ENCODE results near the gene ANXA6. TPM values are rescaled to one million over a fixed set of nuclear protein-coding genes. Genes with fewer than 3 reads are reported as not detected.

Gene ANXA6
- polyA plus RNA-seq, 1 donor (not counting 4 experiments of a cell fraction or from before 2014, with no cell fraction given) = 37.0 TPM

DNA sequence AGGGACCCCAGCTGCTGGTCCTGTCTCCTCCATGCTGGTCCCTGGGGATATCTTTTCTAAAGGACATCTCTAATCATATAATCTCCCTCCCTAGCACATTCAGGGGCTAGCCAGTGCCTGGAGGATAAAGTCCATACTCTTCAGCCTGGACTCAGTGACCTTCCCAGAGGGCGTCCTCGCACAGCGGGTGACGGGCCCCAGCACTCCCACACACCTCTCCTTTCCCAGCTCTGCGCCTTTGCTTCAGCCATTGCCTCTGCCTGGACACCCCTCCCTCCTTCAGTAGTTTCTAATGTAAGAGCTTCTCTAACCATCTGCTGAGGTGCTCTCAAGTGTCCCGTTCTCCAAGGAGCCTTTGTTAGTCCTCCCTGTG, 61.6 kb downstream of the ANXA6 start:
- Histone ChIP-seq H3K4me3 (ENCODE audit: control insufficient read depth in 2 of 3, extremely low read depth in 1 of 3, insufficient read depth in 2 of 3, low read depth in 1 of 3, low read length in 3 of 3) (no peak overlapping the region), H3K4me2 (ENCODE audit: control insufficient read depth, extremely low read depth, insufficient read depth, low read depth, low read length) (no peak overlapping the region), H3K27ac (ENCODE audit: control insufficient read depth, insufficient read depth, low read length) (no peak overlapping the region), H3K9me3 (ENCODE audit: control insufficient read depth, low read depth, low read length) (no peaks in the 10 kb centered on the region), H2AFZ (ENCODE audit: control insufficient read depth, low read length) (no peak overlapping the region), H3K9ac (ENCODE audit: control insufficient read depth, extremely low read depth, insufficient read depth, low read length) (no peak overlapping the region), H3K4me1 (ENCODE audit: control insufficient read depth, extremely low read depth, insufficient read depth, low read length) (peaks cover 39% of the 10 kb centered on the region), H3K27me3 (ENCODE audit: control insufficient read depth, extremely low read depth, insufficient read depth, low read length) (no peaks in the 10 kb centered on the region), H3K36me3 (ENCODE audit: control insufficient read depth in 2 of 2, extremely low read depth in 1 of 2, insufficient read depth in 2 of 2, low read length in 2 of 2) (no peaks in the 10 kb centered on the region), H3K9me1 (ENCODE audit: control insufficient read depth, extremely low read depth, insufficient read depth, low read length) (no peaks in the 10 kb centered on the region), H3K79me2 (ENCODE audit: control insufficient read depth, insufficient read depth, low read length) (no peaks in the 10 kb centered on the region), H4K20me1 (ENCODE audit: control insufficient read depth, extremely low read depth, insufficient read depth, low read length) (no peaks in the 10 kb centered on the region)
- dilution Hi-C loops (cut with MboI; ENCODE audit: extremely low pct_ligation_motif_present, low sequenced_read_pairs) = no loop called here
- TF ChIP-seq EZH2 (IDR thresholded peaks at IDR 0.05; ENCODE audit: low read length) = no peak
- TF ChIP-seq, protein P1, sequence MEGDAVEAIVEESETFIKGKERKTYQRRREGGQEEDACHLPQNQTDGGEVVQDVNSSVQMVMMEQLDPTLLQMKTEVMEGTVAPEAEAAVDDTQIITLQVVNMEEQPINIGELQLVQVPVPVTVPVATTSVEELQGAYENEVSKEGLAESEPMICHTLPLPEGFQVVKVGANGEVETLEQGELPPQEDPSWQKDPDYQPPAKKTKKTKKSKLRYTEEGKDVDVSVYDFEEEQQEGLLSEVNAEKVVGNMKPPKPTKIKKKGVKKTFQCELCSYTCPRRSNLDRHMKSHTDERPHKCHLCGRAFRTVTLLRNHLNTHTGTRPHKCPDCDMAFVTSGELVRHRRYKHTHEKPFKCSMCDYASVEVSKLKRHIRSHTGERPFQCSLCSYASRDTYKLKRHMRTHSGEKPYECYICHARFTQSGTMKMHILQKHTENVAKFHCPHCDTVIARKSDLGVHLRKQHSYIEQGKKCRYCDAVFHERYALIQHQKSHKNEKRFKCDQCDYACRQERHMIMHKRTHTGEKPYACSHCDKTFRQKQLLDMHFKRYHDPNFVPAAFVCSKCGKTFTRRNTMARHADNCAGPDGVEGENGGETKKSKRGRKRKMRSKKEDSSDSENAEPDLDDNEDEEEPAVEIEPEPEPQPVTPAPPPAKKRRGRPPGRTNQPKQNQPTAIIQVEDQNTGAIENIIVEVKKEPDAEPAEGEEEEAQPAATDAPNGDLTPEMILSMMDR (optimal IDR thresholded peaks at IDR 0.05 in 1 of 3, IDR thresholded peaks at IDR 0.05 in 1 of 3, conservative IDR thresholded peaks at IDR 0.05 in 1 of 3; ENCODE audit: extremely low read depth in 1 of 3, insufficient read depth in 2 of 3, low read length in 3 of 3) = no peak
- DNase-seq (ENCODE audit: low read depth, low spot score) (no peak), FAIRE-seq (no peak)

DNA sequence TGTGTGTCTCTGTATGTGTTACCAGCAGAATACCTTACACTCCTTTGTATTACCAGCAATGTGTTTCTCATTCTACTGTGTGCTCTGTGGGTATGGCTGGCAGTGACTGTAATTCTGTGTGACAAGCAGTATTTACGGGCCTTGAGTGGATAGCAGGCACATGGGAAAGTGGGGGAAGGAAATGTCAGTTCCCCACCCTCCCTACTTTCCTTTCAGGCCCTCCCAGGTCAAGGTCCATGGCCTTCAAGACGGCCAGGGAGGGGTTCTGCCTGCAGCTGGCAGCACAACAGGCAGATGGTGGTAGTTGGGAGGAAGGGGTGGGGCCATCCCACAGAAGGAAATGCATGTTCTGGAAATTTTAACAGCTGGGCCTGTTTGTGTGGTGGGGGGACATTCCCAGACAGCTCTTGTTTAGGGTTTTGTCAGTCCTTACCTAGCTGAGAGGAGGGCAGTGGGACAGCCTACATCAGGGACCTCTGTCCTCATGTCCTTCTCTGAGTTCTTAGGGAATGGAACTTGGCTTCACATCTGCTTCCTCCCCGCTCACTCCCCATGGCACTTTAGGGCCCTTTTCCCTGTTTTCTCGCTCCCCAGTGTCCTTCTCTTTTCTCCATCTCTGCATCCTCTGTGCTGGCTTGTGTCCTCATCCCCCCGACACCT, 62.1 kb downstream of the ANXA6 start:
- Histone ChIP-seq H3K4me3 (ENCODE audit: control insufficient read depth in 2 of 3, extremely low read depth in 1 of 3, insufficient read depth in 2 of 3, low read depth in 1 of 3, low read length in 3 of 3) (no peak overlapping the region), H3K4me2 (ENCODE audit: control insufficient read depth, extremely low read depth, insufficient read depth, low read depth, low read length) (no peak overlapping the region), H3K36me3 (ENCODE audit: control insufficient read depth in 2 of 2, extremely low read depth in 1 of 2, insufficient read depth in 2 of 2, low read length in 2 of 2) (no peaks in the 10 kb centered on the region), H4K20me1 (ENCODE audit: control insufficient read depth, extremely low read depth, insufficient read depth, low read length) (no peaks in the 10 kb centered on the region), H3K79me2 (ENCODE audit: control insufficient read depth, insufficient read depth, low read length) (no peaks in the 10 kb centered on the region), H3K9ac (ENCODE audit: control insufficient read depth, extremely low read depth, insufficient read depth, low read length) (no peak overlapping the region), H3K4me1 (ENCODE audit: control insufficient read depth, extremely low read depth, insufficient read depth, low read length) (peaks cover 39% of the 10 kb centered on the region), H2AFZ (ENCODE audit: control insufficient read depth, low read length) (peak overlapping the region; percentile 20), H3K27me3 (ENCODE audit: control insufficient read depth, extremely low read depth, insufficient read depth, low read length) (no peaks in the 10 kb centered on the region), H3K9me3 (ENCODE audit: control insufficient read depth, low read depth, low read length) (no peaks in the 10 kb centered on the region), H3K27ac (ENCODE audit: control insufficient read depth, insufficient read depth, low read length) (peak overlapping the region; percentile 86), H3K9me1 (ENCODE audit: control insufficient read depth, extremely low read depth, insufficient read depth, low read length) (no peaks in the 10 kb centered on the region)
- no peak for TF ChIP-seq EZH2 (IDR thresholded peaks at IDR 0.05; ENCODE audit: low read length)
- dilution Hi-C loops (cut with MboI; ENCODE audit: extremely low pct_ligation_motif_present, low sequenced_read_pairs) = no loop called here
- DNase-seq (ENCODE audit: low read depth, low spot score) (no peak), FAIRE-seq (no peak)

DNA sequence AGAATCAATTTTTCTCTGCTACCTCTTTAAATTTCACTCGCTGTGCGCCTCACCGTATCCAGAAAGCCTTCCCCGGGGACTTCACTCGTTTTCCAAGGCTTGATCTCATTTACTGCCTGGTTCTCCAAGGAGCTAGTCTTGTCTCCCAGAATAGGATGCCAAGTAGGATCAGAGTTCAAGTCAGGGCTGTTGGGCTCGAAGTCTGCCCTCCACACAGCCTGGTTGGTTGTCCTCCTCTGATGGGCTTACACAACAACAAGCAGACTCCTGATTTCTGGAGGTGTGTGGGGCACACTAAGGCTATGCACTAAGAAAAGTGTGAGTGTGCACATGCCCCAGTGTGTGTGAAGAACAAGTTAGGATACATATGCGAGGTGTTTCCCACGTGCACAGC, 62.7 kb downstream of the ANXA6 start:
- no peak for FAIRE-seq
- H3K4me2 ChIP-seq (ENCODE audit: control insufficient read depth, extremely low read depth, insufficient read depth, low read depth, low read length) = no peak overlapping the region
- peaks cover 39% of the 10 kb centered on the region for H3K4me1 ChIP-seq (ENCODE audit: control insufficient read depth, extremely low read depth, insufficient read depth, low read length)

More for the DNA sequence above, 62.7 kb downstream of the ANXA6 start:
- Histone ChIP-seq H3K9ac (ENCODE audit: control insufficient read depth, extremely low read depth, insufficient read depth, low read length) (no peak overlapping the region), H3K4me3 (ENCODE audit: control insufficient read depth in 2 of 3, extremely low read depth in 1 of 3, insufficient read depth in 2 of 3, low read depth in 1 of 3, low read length in 3 of 3) (no peak overlapping the region), H2AFZ (ENCODE audit: control insufficient read depth, low read length) (no peak overlapping the region), H3K36me3 (ENCODE audit: control insufficient read depth in 2 of 2, extremely low read depth in 1 of 2, insufficient read depth in 2 of 2, low read length in 2 of 2) (no peaks in the 10 kb centered on the region), H3K27me3 (ENCODE audit: control insufficient read depth, extremely low read depth, insufficient read depth, low read length) (no peaks in the 10 kb centered on the region), H4K20me1 (ENCODE audit: control insufficient read depth, extremely low read depth, insufficient read depth, low read length) (no peaks in the 10 kb centered on the region), H3K9me3 (ENCODE audit: control insufficient read depth, low read depth, low read length) (no peaks in the 10 kb centered on the region), H3K27ac (ENCODE audit: control insufficient read depth, insufficient read depth, low read length) (peak overlapping the region; percentile 86), H3K79me2 (ENCODE audit: control insufficient read depth, insufficient read depth, low read length) (no peaks in the 10 kb centered on the region), H3K9me1 (ENCODE audit: control insufficient read depth, extremely low read depth, insufficient read depth, low read length) (no peaks in the 10 kb centered on the region)
- dilution Hi-C loops (cut with MboI; ENCODE audit: extremely low pct_ligation_motif_present, low sequenced_read_pairs) = no loop called here
- DNase-seq (ENCODE audit: low read depth, low spot score) = no peak
- TF ChIP-seq EZH2 (IDR thresholded peaks at IDR 0.05; ENCODE audit: low read length) = no peak
- TF ChIP-seq, protein P1 (optimal IDR thresholded peaks at IDR 0.05 in 1 of 3, IDR thresholded peaks at IDR 0.05 in 1 of 3, conservative IDR thresholded peaks at IDR 0.05 in 1 of 3; ENCODE audit: extremely low read depth in 1 of 3, insufficient read depth in 2 of 3, low read length in 3 of 3) = no peak
